ENCODE measurements around the gene NDRG4. TPM values are rescaled to one million over a fixed set of nuclear protein-coding genes. Genes with fewer than 3 reads are reported as not detected.

The NDRG4 gene
- total and polyA plus RNA-seq, 2 of the 13 experiments (the other 11 are each of a cell fraction or from before 2014, with no cell fraction given), result 1.7 to 2.7 TPM

DNA sequence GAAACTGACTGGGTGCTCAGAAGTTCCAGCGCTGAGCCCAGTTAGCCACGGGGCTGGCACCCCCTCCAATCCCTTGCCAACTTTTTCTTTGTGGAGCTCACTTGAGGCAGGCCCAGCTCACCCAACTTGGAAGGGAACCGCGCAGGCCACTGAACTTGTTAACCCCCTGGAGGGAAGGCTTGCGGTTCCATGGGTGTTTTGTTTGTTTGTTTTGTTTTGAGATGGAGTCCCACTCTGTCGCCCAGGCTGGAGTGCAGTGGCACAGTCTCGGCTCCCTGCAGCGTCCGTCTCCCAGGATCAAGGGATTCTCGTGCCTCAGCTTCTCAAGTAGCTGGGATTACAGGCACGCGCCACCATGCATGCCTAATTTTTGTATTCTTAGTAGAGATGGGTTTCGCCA lies 34.1 kb upstream of the NDRG4 start (continued):
- TF ChIP-seq, protein P1, sequence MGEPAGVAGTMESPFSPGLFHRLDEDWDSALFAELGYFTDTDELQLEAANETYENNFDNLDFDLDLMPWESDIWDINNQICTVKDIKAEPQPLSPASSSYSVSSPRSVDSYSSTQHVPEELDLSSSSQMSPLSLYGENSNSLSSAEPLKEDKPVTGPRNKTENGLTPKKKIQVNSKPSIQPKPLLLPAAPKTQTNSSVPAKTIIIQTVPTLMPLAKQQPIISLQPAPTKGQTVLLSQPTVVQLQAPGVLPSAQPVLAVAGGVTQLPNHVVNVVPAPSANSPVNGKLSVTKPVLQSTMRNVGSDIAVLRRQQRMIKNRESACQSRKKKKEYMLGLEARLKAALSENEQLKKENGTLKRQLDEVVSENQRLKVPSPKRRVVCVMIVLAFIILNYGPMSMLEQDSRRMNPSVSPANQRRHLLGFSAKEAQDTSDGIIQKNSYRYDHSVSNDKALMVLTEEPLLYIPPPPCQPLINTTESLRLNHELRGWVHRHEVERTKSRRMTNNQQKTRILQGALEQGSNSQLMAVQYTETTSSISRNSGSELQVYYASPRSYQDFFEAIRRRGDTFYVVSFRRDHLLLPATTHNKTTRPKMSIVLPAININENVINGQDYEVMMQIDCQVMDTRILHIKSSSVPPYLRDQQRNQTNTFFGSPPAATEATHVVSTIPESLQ (CRISPR knock-in tag; conservative IDR thresholded peaks at IDR 0.05), result no peak
- TF ChIP-seq ZNF432 (CRISPR knock-in tag; IDR thresholded peaks at IDR 0.05; ENCODE audit: borderline replicate concordance) (no peak), GZF1 (CRISPR knock-in tag; IDR thresholded peaks at IDR 0.05) (no peak), SRSF1 (optimal IDR thresholded peaks at IDR 0.05; ENCODE audit: low read depth, low read length) (no peak)

- FAIRE-seq (no peak), DNase-seq (ENCODE audit: low spot score) (no peak), ATAC-seq (no peak)
- H3K9ac ChIP-seq (ENCODE audit: insufficient read depth, low read depth, low read length), result no peak overlapping the region
- H2AFZ ChIP-seq (ENCODE audit: low read length), result no peak overlapping the region
- WGBS (ENCODE audit: low lambda C conversion rate), result 56% methylated on average over 3 of the region's 3 CpGs
- peaks cover 8 to 57% of the 10 kb centered on the region in 2 experiments for H3K27me3 ChIP-seq (ENCODE audit: control insufficient read depth in 1 of 2, insufficient read depth in 2 of 2, low read length in 2 of 2)
- no TSS peak for BruUV-seq (replicated peaks)
- peaks cover 3% of the 10 kb centered on the region; the same call in 1 of the 2 replicates for H4K20me1 ChIP-seq (ENCODE audit: insufficient read depth, low read length)
- no peak overlapping the region for H3K4me2 ChIP-seq (ENCODE audit: low read depth, low read length)
- H3K9me3 ChIP-seq (ENCODE audit: low read length), result no peaks in the 10 kb centered on the region
- ChIA-PET POLR2A (no interaction called here), CTCF (ENCODE audit: low intra/inter-chr PET ratio, low total read pairs) (no interaction called here)
- no peaks in the 10 kb centered on the region for H3K36me3 ChIP-seq (replicated peaks in 1 of 2; ENCODE audit: control insufficient read depth in 1 of 2, insufficient read depth in 2 of 2, low read length in 2 of 2)
- no peak overlapping the region for H3K4me3 ChIP-seq (replicated peaks in 1 of 3; ENCODE audit: insufficient read depth in 1 of 3, low read depth in 2 of 3, low read length in 3 of 3)
- in situ Hi-C loops (cut with HindIII; ENCODE audit: extremely low pct_ligation_motif_present, low pct_unique_long_range_greater_than_20kb) (no loop called here), intact Hi-C loops (cut with micrococcal nuclease; ENCODE audit: unreplicated experiment) (no loop called here)
- no peak overlapping the region for H3K27ac ChIP-seq (ENCODE audit: extremely low read length, insufficient read depth, low read length)
- TF ChIP-seq KMT2A (CRISPR knock-in tag; IDR thresholded peaks at IDR 0.05), result no peak
- TF ChIP-seq ZNF891 (CRISPR knock-in tag; IDR thresholded peaks at IDR 0.05), result no peak
- TF ChIP-seq ELK4 (CRISPR knock-in tag; IDR thresholded peaks at IDR 0.05; ENCODE audit: borderline replicate concordance), result no peak
- no peaks in the 10 kb centered on the region for H3K79me2 ChIP-seq (ENCODE audit: insufficient read depth, low read length)
- H3K4me1 ChIP-seq (ENCODE audit: insufficient read depth, low read length), result peaks cover 16% of the 10 kb centered on the region; the same call in 1 of the 2 replicates
Observed at GRCh38 chr16:58466396-58466795, 33.5 kb upstream of the NDRG4 start.
